GM18861 (cell line): Measurements from ENCODE around the gene FILIP1L.
A peak's percentile ranks its signal among the peaks of the same experiment; 100 is the strongest.
"Not testable (repeated sequence)": the region's sequence is repeated elsewhere in the genome, so short reads cannot be mapped to it uniquely, and the experiment has no call there.

ENCODE experiments used
- ATAC-seq: cut with Tn5 transposase; IDR thresholded peaks from one replicate; pipeline ENCODE4 v1.9.1; 2021; ENCODE audit not compliant: unreplicated experiment

The FILIP1L gene

GRCh38 chr3:100099621-100100020, 14.7 kb downstream of the FILIP1L start:
- ATAC-seq, result no peak

- ATAC-seq, result no peak
Measured at GRCh38 chr3:100098784-100099070, 15.6 kb downstream of the FILIP1L start.

- no peak for ATAC-seq
Measured at GRCh38 chr3:100097919-100098783, 16.1 kb downstream of the FILIP1L start.

DNA sequence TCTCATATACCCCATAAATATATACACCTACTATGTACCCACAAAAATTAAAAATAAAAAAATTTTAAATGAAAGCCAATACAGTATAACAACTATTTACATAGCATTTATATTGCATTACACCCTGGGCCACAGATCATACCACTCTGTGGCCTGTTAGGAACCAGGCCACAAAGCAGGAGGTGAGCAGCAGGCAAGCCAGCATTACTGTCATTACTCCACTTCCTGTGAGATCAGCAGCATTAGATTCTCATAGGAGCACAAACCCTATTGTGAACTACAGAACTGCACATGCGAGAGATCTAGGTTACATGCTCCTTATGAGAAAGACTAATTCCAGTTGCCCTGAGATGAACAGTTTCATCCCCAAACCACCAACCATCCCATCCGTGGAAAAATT, 17.4 kb downstream of the FILIP1L start:
- no peak for ATAC-seq

GRCh38 chr3:100096286-100096685, 18.0 kb downstream of the FILIP1L start:
- not testable (repeated sequence) for ATAC-seq

GRCh38 chr3:100093831-100094230, 20.5 kb downstream of the FILIP1L start:
- ATAC-seq, result no peak

- ATAC-seq, result no peak
Measured at GRCh38 chr3:100090669-100091005, 23.7 kb downstream of the FILIP1L start.

DNA sequence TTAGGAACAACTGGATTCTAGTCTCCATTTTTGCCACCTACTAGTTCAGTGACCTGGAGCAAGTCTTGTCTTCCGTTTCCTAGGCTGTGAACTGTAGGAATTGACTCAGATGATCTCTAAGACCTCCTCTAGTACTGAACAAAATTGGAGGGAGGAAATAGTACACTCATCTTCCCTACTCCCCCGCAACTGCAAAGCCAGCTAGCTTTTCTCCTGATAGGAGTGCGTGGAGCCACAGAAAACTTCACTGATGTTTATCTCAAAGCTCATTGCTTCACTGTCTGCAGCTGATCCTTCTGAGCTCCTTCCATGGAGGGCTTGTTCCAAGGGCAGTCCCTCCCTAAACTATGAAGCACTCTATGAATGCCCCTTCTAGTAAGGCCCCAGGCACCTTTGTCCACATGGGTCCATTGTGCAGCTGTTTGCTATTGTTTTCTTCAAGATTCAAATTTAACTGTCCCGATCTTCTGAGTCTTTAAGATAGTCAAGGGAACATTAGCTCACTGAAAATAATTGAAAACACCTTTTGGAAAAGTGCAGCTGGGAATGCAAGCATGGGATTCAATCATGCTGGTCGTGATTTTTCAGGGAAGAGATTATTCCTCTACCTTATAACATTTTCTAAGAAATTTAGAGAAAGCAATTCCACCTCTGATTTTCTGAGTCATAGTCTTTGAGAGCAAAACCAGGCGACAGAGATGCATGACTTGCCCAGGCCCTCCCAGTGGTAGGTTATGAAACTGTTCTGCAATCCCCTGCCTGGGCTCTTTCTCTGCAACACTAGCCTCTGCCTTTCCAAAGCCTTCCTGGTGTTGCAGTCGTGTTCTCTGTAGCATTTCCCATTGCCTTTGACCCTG, 24.3 kb downstream of the FILIP1L start:
- peak; percentile 55 for ATAC-seq

GRCh38 chr3:100088735-100089368, 25.4 kb downstream of the FILIP1L start:
- ATAC-seq, result no peak

- peak; percentile 91 for ATAC-seq
Measured at GRCh38 chr3:100087198-100087597, 27.1 kb downstream of the FILIP1L start.

DNA sequence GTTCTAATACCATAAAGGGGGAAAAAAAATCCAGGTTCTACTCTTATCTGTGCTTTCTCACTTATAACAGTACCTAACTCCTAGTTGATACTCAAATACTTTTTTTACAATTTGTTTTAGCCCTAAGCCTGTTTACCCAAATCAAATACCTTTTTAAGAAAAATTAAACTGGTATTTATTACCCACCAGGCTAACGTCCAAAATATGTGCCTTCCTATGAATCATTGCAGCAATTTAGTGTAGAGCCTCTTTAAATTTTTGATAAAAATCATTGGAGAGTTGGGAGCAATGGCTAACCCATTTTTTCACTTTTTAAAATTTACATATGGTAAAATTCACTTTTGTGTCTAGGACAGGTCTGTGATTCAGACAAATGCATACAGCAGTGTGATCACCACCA, 27.9 kb downstream of the FILIP1L start:
- no peak for ATAC-seq

DNA sequence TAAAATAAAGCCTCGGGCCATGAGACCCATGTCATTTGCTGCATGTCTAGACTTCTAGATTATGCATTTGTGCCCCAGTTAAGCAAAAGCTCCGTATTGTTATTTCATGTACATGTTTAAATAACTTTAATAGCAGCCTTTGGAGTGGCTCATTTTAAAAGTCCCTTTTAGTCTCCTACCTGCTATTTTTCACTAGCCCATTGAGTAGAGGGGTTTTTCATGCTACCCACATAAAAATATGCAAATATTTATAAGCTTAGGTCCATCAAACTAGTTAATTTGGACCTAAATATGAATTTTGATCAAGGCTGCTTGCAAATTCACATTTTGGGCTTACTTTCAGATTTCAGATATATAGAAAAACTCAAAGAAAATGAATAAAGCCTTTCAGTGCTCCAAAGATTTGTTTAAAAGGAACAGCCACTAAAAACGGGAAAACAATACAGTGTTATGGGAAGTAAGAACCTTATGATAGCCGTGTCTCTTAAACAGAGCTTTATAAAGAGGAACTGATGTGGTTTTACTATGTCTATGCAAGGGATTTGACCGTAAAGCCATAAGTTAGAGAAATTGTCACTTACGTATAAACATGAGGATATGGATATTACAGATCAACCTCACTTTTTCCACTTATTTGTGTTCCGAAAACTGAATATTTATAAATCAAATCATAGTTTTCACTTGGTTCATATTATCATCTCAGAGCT, 30.0 kb downstream of the FILIP1L start:
- no peak for ATAC-seq

- no peak for ATAC-seq
Measured at GRCh38 chr3:100083209-100083608, 31.1 kb downstream of the FILIP1L start.

- no peak for ATAC-seq
Measured at GRCh38 chr3:100082714-100083113, 31.6 kb downstream of the FILIP1L start.

DNA sequence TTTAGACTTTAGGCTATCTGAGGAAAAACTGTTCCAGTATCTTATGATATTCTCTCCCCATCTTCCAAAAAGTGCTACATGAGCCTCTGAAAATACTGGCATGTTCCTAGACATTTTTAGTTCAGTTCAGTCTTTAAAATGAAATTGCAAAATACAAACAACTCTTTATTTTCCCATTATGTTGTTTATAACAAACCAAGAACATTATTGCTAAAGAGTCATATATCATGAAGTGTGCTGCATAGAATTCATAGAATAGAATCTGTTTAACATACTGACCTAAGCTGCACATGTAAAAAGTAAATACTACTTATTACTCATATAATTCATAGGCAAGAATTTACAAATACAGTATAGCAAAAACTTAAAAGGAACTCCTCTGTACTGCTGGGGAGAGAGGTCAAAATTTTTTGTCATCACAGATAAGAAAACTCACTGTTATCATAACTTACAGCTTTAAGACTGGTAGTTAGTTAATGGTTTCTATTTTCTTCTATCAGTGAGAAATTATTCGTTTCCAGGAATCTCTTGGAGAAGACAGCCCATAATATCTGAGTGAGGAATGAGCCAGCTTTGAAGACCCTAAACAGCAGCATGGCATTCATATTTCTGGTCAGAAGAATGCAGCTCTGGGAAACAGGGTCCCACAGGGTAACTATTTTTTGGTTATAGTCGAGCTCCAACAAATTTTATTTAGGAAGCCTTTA, 32.2 kb downstream of the FILIP1L start:
- no peak for ATAC-seq

DNA sequence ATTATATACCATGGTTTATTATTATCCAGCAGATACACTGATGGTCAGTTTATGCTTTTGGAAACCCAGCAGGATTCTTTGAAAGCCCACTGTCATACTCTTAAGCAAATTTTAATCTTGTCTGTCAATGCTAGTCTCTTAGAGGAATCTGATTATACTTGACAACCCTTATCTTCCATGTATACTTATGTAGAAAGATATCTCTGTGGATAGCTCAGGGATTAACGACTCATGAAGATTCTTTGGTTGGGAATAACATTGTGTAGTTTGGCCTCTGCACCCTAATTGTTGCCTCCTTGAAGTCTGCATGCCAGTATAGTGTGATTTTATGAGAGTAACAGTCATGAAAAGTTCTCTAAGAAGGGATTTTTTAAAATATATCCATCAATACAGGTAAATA, 33.0 kb downstream of the FILIP1L start:
- ATAC-seq, result no peak

GRCh38 chr3:100080573-100080972, 33.7 kb downstream of the FILIP1L start:
- no peak for ATAC-seq

- no peak for ATAC-seq
Measured at GRCh38 chr3:100079328-100079727, 35.0 kb downstream of the FILIP1L start.

DNA sequence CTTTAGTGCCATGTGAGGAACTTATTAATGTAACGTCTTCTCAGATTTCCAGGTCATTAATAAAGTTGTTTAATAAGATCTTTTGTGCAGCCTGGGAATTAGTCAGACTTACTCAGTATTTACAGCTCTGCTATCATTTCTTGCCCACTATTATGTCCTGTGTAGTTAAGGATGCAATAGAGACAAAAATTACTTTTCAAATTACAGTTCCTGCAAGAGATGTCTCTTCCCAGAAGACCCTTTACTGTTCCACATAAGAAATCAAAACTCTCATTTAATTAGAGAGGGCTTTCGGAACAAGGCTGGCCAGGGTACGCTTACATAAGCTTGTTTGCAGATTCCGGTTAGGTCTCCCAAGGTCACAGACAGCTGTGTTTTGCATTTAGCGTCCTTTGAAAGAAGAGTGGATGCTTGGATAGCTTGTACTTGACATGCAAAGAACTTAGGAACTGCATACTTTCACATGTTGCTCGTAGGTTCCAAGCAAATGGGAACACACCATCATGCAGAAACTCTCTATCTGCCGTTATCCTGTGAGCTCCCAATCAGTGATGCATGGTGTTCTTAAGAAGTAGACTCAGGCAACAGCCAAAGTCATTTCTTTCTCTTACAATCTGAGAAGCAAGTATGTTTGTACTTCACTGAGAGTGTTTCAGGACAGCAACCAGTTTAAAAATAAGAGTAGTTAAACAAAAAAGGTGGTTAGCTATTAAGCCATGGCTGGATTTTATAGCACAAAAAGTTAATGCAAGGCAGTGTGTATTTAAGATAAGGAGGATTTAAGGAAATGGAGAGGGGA, 37.4 kb downstream of the FILIP1L start:
- ATAC-seq, result no peak
